HFFc6 (cell line): ENCODE data around the gene EPSTI1. TPM values are rescaled to one million over a fixed set of nuclear protein-coding genes. Genes with fewer than 3 reads are reported as not detected.
A peak's percentile ranks its signal among the peaks of the same experiment; 100 is the strongest.

Source experiments
- DNase-seq: peaks from one replicate; pipeline ENCODE4 v3.0.0-alpha.2; 2018
- H3K27ac Mint-ChIP-seq: 2 replicates; pipeline ENCODE4 v1.8.0; 2020; ENCODE audit warnings: mild to moderate bottlenecking, mixed read lengths
- H3K27me3 Mint-ChIP-seq: 2 replicates; pipeline ENCODE4 v1.8.0; 2021; ENCODE audit warnings: mild to moderate bottlenecking, moderate library complexity, mixed read lengths; ENCODE audit not compliant: insufficient read depth
- H3K36me3 Mint-ChIP-seq: 2 replicates; pipeline ENCODE4 v1.8.0; 2021; ENCODE audit warnings: low read depth, mixed read lengths
- H3K4me1 Mint-ChIP-seq: 2 replicates; pipeline ENCODE4 v1.8.0; 2020; ENCODE audit warnings: low read depth, mixed read lengths
- H3K4me3 Mint-ChIP-seq: 2 replicates; pipeline ENCODE4 v1.8.0; 2020; ENCODE audit warnings: mild to moderate bottlenecking, moderate library complexity, mixed read lengths
- H3K9me3 Mint-ChIP-seq: 2 replicates; pipeline ENCODE4 v1.8.0; 2020; ENCODE audit warnings: mild to moderate bottlenecking, mixed read lengths
- total RNA-seq, 6 experiments: library from RNA; stranded (reverse); fragmentation: NEBNext Ultra II Directional; extraction: Animal tissue kit (Norgen Biotek cat#: 25700); gene quantifications; 2 replicates in 1 of 6; 3 replicates in 5 of 6; pipeline ENCODE4 v1.2.3, GENCODE V29; 2021
- TF ChIP-seq, protein P1 (sequence below): fragments of 200-600 bp; sonication (generic); IDR thresholded peaks from 2 replicates; pipeline ENCODE4 v1.5.0; 2021; ENCODE audit warnings: antibody characterized with exemption, mild to moderate bottlenecking

The EPSTI1 gene
- total RNA-seq, 6 experiments from 2014 or later, result 0.76 to 2.3 (median 1.3) TPM

DNA sequence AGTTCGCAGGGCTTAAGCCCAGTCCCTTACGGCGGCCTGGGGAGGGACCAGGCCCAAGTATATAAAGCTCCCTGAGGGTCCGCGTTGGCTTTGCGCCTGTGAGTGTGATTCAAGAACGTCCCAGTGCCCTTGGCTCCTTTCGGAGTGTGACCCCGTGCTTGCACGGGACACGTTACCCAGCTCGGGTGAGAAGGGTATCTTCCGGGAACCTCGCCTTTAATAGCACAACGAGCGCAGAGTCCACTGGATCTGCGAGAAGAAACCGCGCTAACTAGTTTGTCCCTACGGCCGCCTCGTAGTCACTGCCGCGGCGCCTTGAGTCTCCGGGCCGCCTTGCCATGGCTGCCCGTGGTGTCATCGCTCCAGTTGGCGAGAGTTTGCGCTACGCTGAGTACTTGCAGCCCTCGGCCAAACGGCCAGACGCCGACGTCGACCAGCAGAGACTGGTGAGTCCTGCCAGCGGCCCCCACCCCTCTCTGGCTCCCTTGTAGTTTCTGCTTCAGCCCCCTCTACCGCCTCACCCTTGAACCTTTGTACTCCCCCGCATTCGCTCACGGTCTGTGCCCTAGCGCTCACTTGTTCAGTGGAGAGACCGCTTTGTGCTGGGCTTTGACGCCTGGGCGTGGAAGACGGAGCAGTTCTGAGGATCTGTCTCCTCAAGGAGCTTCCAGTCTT lies 31.4 kb upstream of the EPSTI1 start, which contains the start of gene DNAJC15:
Gene DNAJC15 (plus strand): TSS at position 298 of the 675 bp plus-strand sequence. CDS start 41 bp downstream, at position 339.
- Mint-ChIP-seq H3K4me1 (peaks cover 39% of the 10 kb centered on the region), H3K27ac (peak within 1 kb of the TSS; percentile 97)

DNA sequence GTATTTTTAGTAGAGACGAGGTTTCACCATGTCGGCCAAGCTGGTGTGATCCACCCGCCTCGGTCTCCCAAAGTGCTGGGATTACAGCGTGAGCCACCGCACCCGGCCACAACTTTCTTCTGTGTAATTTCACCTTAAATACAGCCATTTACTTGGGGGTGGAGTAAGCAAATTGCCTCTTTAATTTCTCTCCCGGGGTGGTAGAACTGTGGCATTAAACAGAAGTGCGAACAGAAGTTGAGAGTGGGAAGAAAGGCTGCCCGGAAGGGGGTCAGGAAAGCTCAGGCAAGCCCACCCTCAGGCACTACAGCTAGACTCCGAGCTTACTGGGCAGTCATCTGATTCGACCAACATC lies 30.9 kb upstream of the EPSTI1 start:
- H3K4me3 Mint-ChIP-seq, result peak overlapping the region; percentile 98
- peak overlapping the region; percentile 97 for H3K27ac Mint-ChIP-seq
- TF ChIP-seq, protein P1, sequence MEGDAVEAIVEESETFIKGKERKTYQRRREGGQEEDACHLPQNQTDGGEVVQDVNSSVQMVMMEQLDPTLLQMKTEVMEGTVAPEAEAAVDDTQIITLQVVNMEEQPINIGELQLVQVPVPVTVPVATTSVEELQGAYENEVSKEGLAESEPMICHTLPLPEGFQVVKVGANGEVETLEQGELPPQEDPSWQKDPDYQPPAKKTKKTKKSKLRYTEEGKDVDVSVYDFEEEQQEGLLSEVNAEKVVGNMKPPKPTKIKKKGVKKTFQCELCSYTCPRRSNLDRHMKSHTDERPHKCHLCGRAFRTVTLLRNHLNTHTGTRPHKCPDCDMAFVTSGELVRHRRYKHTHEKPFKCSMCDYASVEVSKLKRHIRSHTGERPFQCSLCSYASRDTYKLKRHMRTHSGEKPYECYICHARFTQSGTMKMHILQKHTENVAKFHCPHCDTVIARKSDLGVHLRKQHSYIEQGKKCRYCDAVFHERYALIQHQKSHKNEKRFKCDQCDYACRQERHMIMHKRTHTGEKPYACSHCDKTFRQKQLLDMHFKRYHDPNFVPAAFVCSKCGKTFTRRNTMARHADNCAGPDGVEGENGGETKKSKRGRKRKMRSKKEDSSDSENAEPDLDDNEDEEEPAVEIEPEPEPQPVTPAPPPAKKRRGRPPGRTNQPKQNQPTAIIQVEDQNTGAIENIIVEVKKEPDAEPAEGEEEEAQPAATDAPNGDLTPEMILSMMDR, result no peak

More for the DNA sequence above, 31.4 kb upstream of the EPSTI1 start, which contains the start of gene DNAJC15:
- TF ChIP-seq, protein P1, result no peak
- H3K27me3 Mint-ChIP-seq, result peaks cover 1% of the 10 kb centered on the region
- peak; percentile 83 for DNase-seq
- H3K4me3 Mint-ChIP-seq, result peak within 1 kb of the TSS; percentile 98
- H3K9me3 Mint-ChIP-seq, result peaks cover 8% of the 10 kb centered on the region
- peaks cover 14% of the 10 kb centered on the region for H3K36me3 Mint-ChIP-seq

GRCh38 chr13:43021926-43022670 lies 30.1 kb upstream of the EPSTI1 start:
- Mint-ChIP-seq H3K9me3 (peaks cover 8% of the 10 kb centered on the region), H3K36me3 (peaks cover 9% of the 10 kb centered on the region), H3K27me3 (peaks cover 1% of the 10 kb centered on the region), H3K4me3 (no peak overlapping the region), H3K27ac (no peak overlapping the region; the same call in 1 of the 2 replicates), H3K4me1 (peaks cover 29% of the 10 kb centered on the region)
- no peak for DNase-seq
- TF ChIP-seq, protein P1, result no peak

More for the DNA sequence above, 30.9 kb upstream of the EPSTI1 start:
- peaks cover 9% of the 10 kb centered on the region for H3K36me3 Mint-ChIP-seq
- peaks cover 1% of the 10 kb centered on the region for H3K27me3 Mint-ChIP-seq
- H3K9me3 Mint-ChIP-seq, result peaks cover 8% of the 10 kb centered on the region
- no peak for DNase-seq
- H3K4me1 Mint-ChIP-seq, result peaks cover 34% of the 10 kb centered on the region

GRCh38 chr13:43020794-43021193 lies 28.8 kb upstream of the EPSTI1 start:
- Mint-ChIP-seq H3K27me3 (peaks cover 1% of the 10 kb centered on the region), H3K9me3 (peaks cover 8% of the 10 kb centered on the region), H3K4me3 (no peak overlapping the region), H3K4me1 (peaks cover 28% of the 10 kb centered on the region), H3K36me3 (peaks cover 9% of the 10 kb centered on the region), H3K27ac (no peak overlapping the region)
- TF ChIP-seq, protein P1, result no peak
- no peak for DNase-seq

- Mint-ChIP-seq H3K4me3 (no peak overlapping the region), H3K27me3 (peaks cover 1% of the 10 kb centered on the region), H3K4me1 (peaks cover 22% of the 10 kb centered on the region), H3K27ac (no peak overlapping the region), H3K9me3 (peaks cover 8% of the 10 kb centered on the region), H3K36me3 (peaks cover 9% of the 10 kb centered on the region)
- no peak for DNase-seq
- TF ChIP-seq, protein P1, result no peak
Observed at GRCh38 chr13:43019811-43020210, 27.8 kb upstream of the EPSTI1 start.
